OCI-LY7 (cell line): ENCODE results near the gene SERPINB2. TPM values are rescaled to one million over a fixed set of nuclear protein-coding genes. Genes with fewer than 3 reads are reported as not detected.

Source experiments
- BruUV-seq: library from RNA; stranded (reverse); fragments of 400-500 nt; replicated peaks from 2 replicates; lab custom pipeline; 2021; lab: Mats Ljungman, UMichigan
- CTCF ChIA-PET: fragments of 300-600 bp; sonication (Branson Sonifier 250); formaldehyde crosslinking; loops from one replicate; lab custom pipeline; 2022; ENCODE audit warnings: antibody characterized with exemption; ENCODE audit not compliant: unreplicated experiment; lab: Charles Lee
- POLR2A ChIA-PET: fragments of 300-600 bp; sonication (Branson Sonifier 250); formaldehyde crosslinking; loops from one replicate; lab custom pipeline; 2022; ENCODE audit warnings: antibody characterized with exemption; lab: Charles Lee
- DNase-seq: peaks from one replicate; pipeline ENCODE4 v3.0.0-alpha.2; 2015; ENCODE audit warnings: low spot score
- H2AFZ ChIP-seq: fragments of 200-600 bp; sonication (generic), shearing (Covaris generic); 2 replicates; pipeline ENCODE4 v1.6.1; 2014; ENCODE audit warnings: mild to moderate bottlenecking, antibody characterized with exemption, low read length, moderate library complexity
- H3K27ac ChIP-seq: fragments of 200-600 bp; sonication (generic); 2 replicates; pipeline ENCODE4 v1.5.1; 2014; ENCODE audit warnings: mixed run types, low read depth, mild to moderate bottlenecking, moderate library complexity, low read length, inconsistent platforms; ENCODE audit not compliant: poor library complexity, severe bottlenecking
- H3K36me3 ChIP-seq: fragments of 200-600 bp; sonication (generic); 2 replicates; pipeline ENCODE4 v1.6.1; 2014; ENCODE audit warnings: mild to moderate bottlenecking, antibody characterized with exemption, low read length, moderate library complexity, mixed read lengths; ENCODE audit not compliant: insufficient read depth
- H3K4me1 ChIP-seq: fragments of 200-600 bp; sonication (generic); 2 replicates; pipeline ENCODE4 v1.5.1; 2014; ENCODE audit warnings: mild to moderate bottlenecking, low read length; ENCODE audit not compliant: insufficient read depth, poor library complexity, severe bottlenecking
- H3K4me2 ChIP-seq: fragments of 200-600 bp; sonication (generic); 2 replicates; pipeline ENCODE4 v1.6.1; 2014; ENCODE audit warnings: mild to moderate bottlenecking, low read length
- H3K4me3 ChIP-seq: fragments of 200-600 bp; sonication (generic); 2 replicates; pipeline ENCODE4 v1.5.1; 2014; ENCODE audit warnings: mild to moderate bottlenecking, low read depth, low read length; ENCODE audit not compliant: poor library complexity, severe bottlenecking
- H3K79me2 ChIP-seq: fragments of 200-600 bp; sonication (generic); 2 replicates; pipeline ENCODE4 v1.6.1; 2016; ENCODE audit warnings: low read depth, mild to moderate bottlenecking, low read length, moderate library complexity, mixed read lengths; ENCODE audit not compliant: insufficient read depth
- H3K9me2 ChIP-seq: fragments of 200-600 bp; sonication (generic); 2 replicates; pipeline ENCODE4 v1.6.1; 2016; ENCODE audit warnings: mild to moderate bottlenecking, low read length, mixed read lengths; ENCODE audit not compliant: insufficient read depth
- H3K9me3 ChIP-seq: fragments of 200-600 bp; sonication (generic); 2 replicates; pipeline ENCODE4 v1.6.1; 2014; ENCODE audit warnings: mild to moderate bottlenecking, mixed run types, low read length, mixed read lengths
- H4K20me1 ChIP-seq: fragments of 200-600 bp; sonication (generic); 2 replicates; pipeline ENCODE4 v1.6.1; 2014; ENCODE audit warnings: mild to moderate bottlenecking, antibody characterized with exemption, low read length, moderate library complexity, mixed read lengths; ENCODE audit not compliant: insufficient read depth
- EZH2phosphoT487 ChIP-seq: fragments of 200-600 bp; sonication (generic); IDR thresholded peaks from 2 replicates; pipeline ENCODE4 v1.6.1; 2018; ENCODE audit warnings: low read depth, borderline replicate concordance, mild to moderate bottlenecking, mixed run types, antibody characterized with exemption, low read length, moderate library complexity, mixed read lengths
- intact Hi-C: fragments of 100-400 bp; cut with micrococcal nuclease; formaldehyde crosslinking; loops from one replicate; pipeline ENCODE4 v1.10.0; 2022; ENCODE audit not compliant: unreplicated experiment
- total RNA-seq, 2 experiments: library from RNA; depleted of rRNA in 1 of 2; stranded (reverse); fragments of >200 nt in 1 of 2; shearing (Covaris generic) in 1 of 2; gene quantifications; 2 replicates each; pipeline ENCODE4 v1.2.3, GENCODE V29; 2014 to 2022
- TF ChIP-seq, protein P1 (sequence below): fragments of 200-600 bp; sonication (generic); conservative IDR thresholded peaks from 2 replicates; pipeline ENCODE4 v1.5.1; 2014; ENCODE audit warnings: mild to moderate bottlenecking, antibody characterized with exemption, low read length, moderate library complexity, mixed read lengths

Gene SERPINB2
- total RNA-seq, 2 experiments from 2014 or later = not detected

GRCh38 chr18:63858456-63858855, 29.0 kb upstream of the SERPINB2 start:
- no peak for DNase-seq
- TF ChIP-seq, protein P1, sequence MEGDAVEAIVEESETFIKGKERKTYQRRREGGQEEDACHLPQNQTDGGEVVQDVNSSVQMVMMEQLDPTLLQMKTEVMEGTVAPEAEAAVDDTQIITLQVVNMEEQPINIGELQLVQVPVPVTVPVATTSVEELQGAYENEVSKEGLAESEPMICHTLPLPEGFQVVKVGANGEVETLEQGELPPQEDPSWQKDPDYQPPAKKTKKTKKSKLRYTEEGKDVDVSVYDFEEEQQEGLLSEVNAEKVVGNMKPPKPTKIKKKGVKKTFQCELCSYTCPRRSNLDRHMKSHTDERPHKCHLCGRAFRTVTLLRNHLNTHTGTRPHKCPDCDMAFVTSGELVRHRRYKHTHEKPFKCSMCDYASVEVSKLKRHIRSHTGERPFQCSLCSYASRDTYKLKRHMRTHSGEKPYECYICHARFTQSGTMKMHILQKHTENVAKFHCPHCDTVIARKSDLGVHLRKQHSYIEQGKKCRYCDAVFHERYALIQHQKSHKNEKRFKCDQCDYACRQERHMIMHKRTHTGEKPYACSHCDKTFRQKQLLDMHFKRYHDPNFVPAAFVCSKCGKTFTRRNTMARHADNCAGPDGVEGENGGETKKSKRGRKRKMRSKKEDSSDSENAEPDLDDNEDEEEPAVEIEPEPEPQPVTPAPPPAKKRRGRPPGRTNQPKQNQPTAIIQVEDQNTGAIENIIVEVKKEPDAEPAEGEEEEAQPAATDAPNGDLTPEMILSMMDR = no peak
- no peak for TF ChIP-seq EZH2phosphoT487
- Histone ChIP-seq H3K9me3 (no peaks in the 10 kb centered on the region), H3K4me1 (no peaks in the 10 kb centered on the region), H3K4me3 (no peak overlapping the region), H3K4me2 (no peak overlapping the region), H3K27ac (no peak overlapping the region), H3K9me2 (no peaks in the 10 kb centered on the region), H3K36me3 (no peaks in the 10 kb centered on the region), H2AFZ (no peak overlapping the region), H4K20me1 (no peaks in the 10 kb centered on the region), H3K79me2 (no peaks in the 10 kb centered on the region)
- BruUV-seq = no TSS peak
- CTCF ChIA-PET = no interaction called here
- POLR2A ChIA-PET = interaction anchor here (0.7 kb wide), 2 partner anchors 9 to 1210 kb away, joined by 6 to 9 read pairs; no protein-coding TSS in a partner anchor
- intact Hi-C loops = no loop called here

- POLR2A ChIA-PET = no interaction called here
- no TSS peak for BruUV-seq
Observed at GRCh38 chr18:63859781-63860475, 27.6 kb upstream of the SERPINB2 start.

DNA sequence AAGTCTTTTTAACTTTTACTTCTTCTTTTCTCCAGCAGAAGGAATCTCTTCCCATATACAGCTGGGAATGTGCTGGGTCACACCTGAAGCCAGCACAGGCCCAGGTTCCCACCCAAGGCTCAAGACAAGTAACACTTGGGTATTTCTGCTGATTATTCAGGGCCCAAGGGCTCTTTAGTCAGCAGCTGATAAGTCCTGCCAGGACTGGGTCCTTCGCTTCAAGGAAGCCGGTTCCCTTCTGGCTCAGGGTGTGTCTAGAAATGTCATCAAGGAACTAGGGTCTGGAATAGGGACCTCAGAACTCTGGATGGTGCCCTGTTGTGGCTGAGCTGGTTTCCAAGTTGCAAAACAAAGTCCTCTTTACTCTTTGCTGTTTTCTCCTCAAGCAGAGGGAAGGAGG, 27.0 kb upstream of the SERPINB2 start:
- H2AFZ ChIP-seq = no peak overlapping the region
- H3K36me3 ChIP-seq = no peaks in the 10 kb centered on the region
- no peak for DNase-seq
- no TSS peak for BruUV-seq
- intact Hi-C loops = no loop called here
- POLR2A ChIA-PET = no interaction called here
- H3K27ac ChIP-seq = no peak overlapping the region
- H3K9me2 ChIP-seq = no peaks in the 10 kb centered on the region
- CTCF ChIA-PET = no interaction called here
- H4K20me1 ChIP-seq = no peaks in the 10 kb centered on the region
- TF ChIP-seq, protein P1 = no peak
- TF ChIP-seq EZH2phosphoT487 = no peak
- no peaks in the 10 kb centered on the region for H3K4me1 ChIP-seq
- H3K9me3 ChIP-seq = no peaks in the 10 kb centered on the region
- H3K4me2 ChIP-seq = no peak overlapping the region
- H3K4me3 ChIP-seq = no peak overlapping the region
- H3K79me2 ChIP-seq = no peaks in the 10 kb centered on the region

More at GRCh38 chr18:63859781-63860475, 27.6 kb upstream of the SERPINB2 start:
- intact Hi-C loops = no loop called here
- CTCF ChIA-PET = no interaction called here
- Histone ChIP-seq H4K20me1 (no peaks in the 10 kb centered on the region), H3K27ac (no peak overlapping the region), H3K36me3 (no peaks in the 10 kb centered on the region), H3K4me1 (no peaks in the 10 kb centered on the region), H3K4me3 (no peak overlapping the region), H3K79me2 (no peaks in the 10 kb centered on the region), H2AFZ (no peak overlapping the region), H3K4me2 (no peak overlapping the region), H3K9me3 (no peaks in the 10 kb centered on the region), H3K9me2 (no peaks in the 10 kb centered on the region)
- no peak for DNase-seq
- TF ChIP-seq, protein P1 = no peak
- TF ChIP-seq EZH2phosphoT487 = no peak
